NCI-H2227 (cell line): Measurements from ENCODE around the gene CLEC2L.
A peak's percentile ranks its signal among the peaks of the same experiment; 100 is the strongest.

Source experiments
- DNase-seq: peaks from one replicate; lab custom pipeline; 2025; ENCODE audit not compliant: unreplicated experiment; lab: John Stamatoyannopoulos, UW

The CLEC2L gene

GRCh38 chr7:139573871-139574270, 50.4 kb downstream of the CLEC2L start:
- no peak for DNase-seq

- DNase-seq = no peak
Measured at GRCh38 chr7:139574618-139575337, 51.3 kb downstream of the CLEC2L start.

- no peak for DNase-seq
Measured at GRCh38 chr7:139575338-139575680, 51.8 kb downstream of the CLEC2L start.

GRCh38 chr7:139576179-139576973, 52.9 kb downstream of the CLEC2L start:
- DNase-seq = no peak

- no peak for DNase-seq
Measured at GRCh38 chr7:139580435-139580834, 57.0 kb downstream of the CLEC2L start.

GRCh38 chr7:139582130-139582650, 58.7 kb downstream of the CLEC2L start:
- no peak for DNase-seq

GRCh38 chr7:139582671-139583155, 59.2 kb downstream of the CLEC2L start:
- DNase-seq = no peak

- DNase-seq = no peak
Measured at GRCh38 chr7:139583826-139584553, 60.5 kb downstream of the CLEC2L start.

- DNase-seq = no peak
Measured at GRCh38 chr7:139585042-139585441, 61.6 kb downstream of the CLEC2L start.

- DNase-seq = no peak
Measured at GRCh38 chr7:139586286-139586685, 62.8 kb downstream of the CLEC2L start.

GRCh38 chr7:139587535-139587934, 64.0 kb downstream of the CLEC2L start:
- DNase-seq = no peak

- DNase-seq = peak; percentile 49
Measured at GRCh38 chr7:139588632-139589031, 65.1 kb downstream of the CLEC2L start.

- DNase-seq = no peak
Measured at GRCh38 chr7:139589474-139589873, 66.0 kb downstream of the CLEC2L start.

GRCh38 chr7:139591550-139592195, 68.2 kb downstream of the CLEC2L start:
- DNase-seq = no peak

- DNase-seq = no peak
Measured at GRCh38 chr7:139592801-139593461, 69.4 kb downstream of the CLEC2L start.

GRCh38 chr7:139594090-139594489, 70.6 kb downstream of the CLEC2L start:
- DNase-seq = no peak
